Hematopoietic multipotent progenitor cell treated with erythropoietin and hydrocortisone succinate and interleukin-3 and kit ligand, for 8 days (in vitro differentiated cells): ENCODE data around the gene ATP6V0D1.
A peak's percentile ranks its signal among the peaks of the same experiment; 100 is the strongest.
"Not testable (repeated sequence)": the region's sequence is repeated elsewhere in the genome, so short reads cannot be mapped to it uniquely, and the experiment has no call there.

Experiments
- DNase-seq: peaks from one replicate; pipeline ENCODE4 v3.0.0-alpha.2; 2015

The ATP6V0D1 gene

DNA sequence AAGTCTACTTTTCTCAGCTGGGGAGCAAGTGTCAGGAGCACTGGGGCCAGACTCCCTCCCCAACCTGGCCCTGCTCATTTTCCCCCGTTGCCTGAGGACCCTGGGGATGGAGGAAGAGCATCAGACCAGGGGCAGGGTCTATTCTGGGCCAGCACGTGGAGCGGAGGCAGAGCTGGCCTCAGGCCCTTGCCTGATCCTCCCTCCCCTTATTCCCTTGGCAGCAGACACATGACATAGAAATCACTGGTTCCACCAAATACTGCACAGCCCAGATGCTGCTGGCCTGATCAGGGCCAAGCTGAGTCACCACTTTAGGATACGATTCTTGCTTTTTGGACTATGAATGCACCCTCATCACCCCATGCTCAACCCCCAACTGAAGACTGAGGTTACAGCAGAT, 18.1 kb upstream of the ATP6V0D1 start:
- DNase-seq = no peak

DNA sequence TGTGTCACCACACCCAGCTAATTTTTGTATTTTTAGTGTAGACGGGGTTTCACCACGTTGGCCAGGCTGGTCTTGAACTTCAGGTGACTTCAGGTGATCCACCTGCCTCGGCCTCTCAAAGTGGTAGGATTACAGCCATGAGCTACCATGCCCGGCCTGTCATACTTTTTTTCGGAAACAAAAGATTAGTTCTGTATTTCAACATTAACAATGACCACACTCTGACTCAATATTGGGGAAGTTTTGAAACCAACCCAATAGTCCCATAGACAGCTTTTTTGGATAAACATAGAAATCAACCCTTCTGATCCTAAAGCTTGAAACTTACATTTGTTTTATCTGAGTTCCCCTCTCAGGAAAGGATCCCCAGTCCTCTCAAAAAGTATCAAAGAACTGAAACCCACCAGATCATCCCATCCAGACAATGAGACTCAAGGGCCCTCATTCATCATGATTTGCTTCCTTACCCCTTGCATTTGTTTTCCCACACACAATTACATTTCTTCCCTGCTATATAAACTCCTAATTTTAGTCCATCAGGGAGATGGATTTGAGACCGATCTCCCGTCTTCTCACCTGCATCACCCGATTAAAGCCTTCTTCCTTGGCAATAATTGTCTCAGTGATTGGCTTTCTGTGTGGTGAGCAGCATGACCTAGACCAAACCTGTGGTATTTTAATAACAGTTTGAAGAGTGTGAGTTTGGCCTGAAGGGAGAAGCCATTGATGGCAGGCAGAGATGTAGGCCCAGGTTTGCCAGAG, 9.6 kb upstream of the ATP6V0D1 start:
- no peak for DNase-seq

DNA sequence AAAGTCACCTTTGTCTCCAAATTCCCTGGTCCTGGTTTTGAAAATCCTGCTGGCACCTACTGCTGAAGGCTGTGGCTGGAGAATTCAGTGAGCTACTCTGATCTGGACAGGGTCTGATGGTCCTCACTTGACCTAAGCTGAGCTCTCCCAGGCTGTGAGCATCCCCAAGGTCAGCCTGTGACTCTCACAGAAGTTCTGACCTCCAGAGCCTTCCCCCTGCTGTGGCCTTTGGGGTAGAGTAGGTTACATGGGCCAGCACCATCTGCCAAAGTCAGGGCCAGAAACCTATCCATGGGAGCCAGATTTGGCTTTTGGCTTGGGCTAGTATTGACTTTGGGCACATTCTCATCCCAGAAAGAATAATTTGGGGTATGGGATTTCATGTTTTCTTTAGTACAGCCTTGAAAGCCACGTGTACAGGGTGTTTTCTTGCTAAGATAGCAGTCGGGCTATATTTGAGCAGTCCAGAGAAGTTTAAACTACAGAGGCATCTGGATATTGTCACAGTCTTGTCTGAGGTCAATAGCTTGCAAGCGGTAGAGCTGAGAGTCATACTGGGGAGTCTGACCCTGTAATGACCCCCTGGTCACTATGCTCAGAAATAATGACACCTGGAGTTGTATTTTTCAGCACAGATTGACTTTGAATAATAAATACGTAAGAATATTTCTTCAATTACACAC, 8.6 kb upstream of the ATP6V0D1 start:
- no peak for DNase-seq

GRCh38 chr16:67487561-67487960, 6.6 kb upstream of the ATP6V0D1 start:
- not testable (repeated sequence) for DNase-seq

- no peak for DNase-seq
These were observed 5.8 kb upstream of the ATP6V0D1 start for GRCh38 chr16:67486805-67487204.

GRCh38 chr16:67483731-67484525, 3.0 kb upstream of the ATP6V0D1 start:
- no peak for DNase-seq

DNA sequence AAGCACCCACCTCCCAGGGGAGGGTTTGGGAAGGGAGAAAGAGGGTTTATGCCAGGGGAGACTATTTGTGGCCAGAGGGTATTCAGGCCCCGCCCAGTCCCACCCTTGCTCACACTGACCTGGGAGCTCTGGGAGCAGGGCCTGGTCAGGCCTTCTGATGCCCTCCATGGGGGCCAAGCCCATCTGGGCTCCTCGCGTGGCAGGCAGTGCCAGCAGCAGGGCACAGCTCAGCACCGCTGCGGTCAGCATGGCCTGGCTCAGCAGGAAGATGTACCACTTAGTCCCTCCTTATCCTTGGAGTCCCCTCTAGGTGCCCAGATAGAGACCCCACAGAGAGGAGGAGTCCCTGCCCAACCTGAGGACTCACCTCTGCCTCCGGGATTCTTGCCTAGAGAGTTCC, 2.2 kb upstream of the ATP6V0D1 start, which contains the start of gene AGRP:
Gene AGRP (minus strand): TSS at position 398 of the 400 bp plus-strand sequence. CDS start 149 bp downstream, at position 249.
- DNase-seq = no peak

GRCh38 chr16:67482233-67482924, 1.4 kb upstream of the ATP6V0D1 start:
- DNase-seq = no peak

- DNase-seq = peak; percentile 68
These were observed 740 bp upstream of the ATP6V0D1 start for GRCh38 chr16:67481561-67482232.

- DNase-seq = no peak
These were observed 2.9 kb downstream of the ATP6V0D1 start for GRCh38 chr16:67477960-67478554.

- DNase-seq = peak; percentile 72
These were observed 6.2 kb downstream of the ATP6V0D1 start for GRCh38 chr16:67474551-67475455.

- DNase-seq = no peak
These were observed 9.1 kb downstream of the ATP6V0D1 start for GRCh38 chr16:67471758-67472384.

DNA sequence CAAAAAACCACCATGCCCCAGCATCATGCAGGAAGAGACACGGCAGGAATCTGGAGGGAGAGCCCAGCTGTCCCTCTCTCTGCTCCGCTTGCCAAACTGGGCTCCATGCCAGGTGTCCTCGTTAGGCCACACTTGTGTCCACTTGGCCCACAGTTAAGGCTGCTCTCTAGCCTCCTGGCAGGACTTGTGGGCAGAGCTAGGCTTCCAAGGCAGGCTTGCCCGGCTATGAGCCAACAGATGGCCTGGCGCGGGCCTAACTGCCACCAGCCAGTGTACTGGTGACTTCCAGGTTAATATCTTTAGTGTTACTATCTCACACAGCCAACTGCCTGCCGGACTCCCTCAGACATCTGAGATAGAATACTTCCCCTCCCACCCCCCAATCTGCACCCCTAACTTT, 10.6 kb downstream of the ATP6V0D1 start:
- peak; percentile 92 for DNase-seq

DNA sequence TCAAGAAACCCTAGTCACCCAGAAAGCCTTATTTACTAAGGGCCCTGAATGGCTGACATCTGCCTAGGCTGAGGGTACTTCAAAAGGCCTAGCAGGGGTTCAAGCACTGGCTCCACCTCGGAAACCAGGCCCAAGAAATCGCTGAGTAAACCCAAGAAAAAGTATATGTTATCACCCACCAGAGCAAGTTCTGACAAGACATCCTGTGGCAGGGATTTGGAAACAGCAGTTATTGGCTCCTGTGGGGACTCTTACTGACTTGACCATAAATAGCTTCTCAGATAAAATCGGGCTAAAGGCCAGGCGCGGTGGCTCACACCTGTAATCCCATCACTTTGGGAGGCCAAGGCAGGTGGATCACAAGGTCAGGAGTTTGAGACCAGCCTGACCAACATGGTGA, 12.2 kb downstream of the ATP6V0D1 start:
- peak; percentile 37 for DNase-seq

DNA sequence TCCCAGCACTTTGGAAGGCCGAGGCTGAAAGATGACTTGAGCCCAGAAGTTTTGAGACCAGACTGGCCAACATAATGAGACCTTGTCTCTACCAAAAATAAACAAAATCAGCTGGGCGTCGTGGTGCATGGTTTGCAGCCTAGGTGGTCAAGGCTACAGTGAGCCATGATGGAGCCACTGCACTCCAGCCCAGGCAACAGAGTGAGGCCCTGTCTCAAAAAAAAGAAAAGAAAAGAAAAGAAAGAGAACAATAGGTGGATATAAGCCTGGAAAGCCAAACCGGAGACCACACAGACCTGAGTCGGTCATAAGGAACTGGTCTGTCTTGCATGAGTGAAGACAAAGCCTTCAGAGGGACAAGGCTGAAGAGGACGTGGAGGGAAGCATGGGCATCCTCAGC, 14.4 kb downstream of the ATP6V0D1 start:
- DNase-seq = no peak

DNA sequence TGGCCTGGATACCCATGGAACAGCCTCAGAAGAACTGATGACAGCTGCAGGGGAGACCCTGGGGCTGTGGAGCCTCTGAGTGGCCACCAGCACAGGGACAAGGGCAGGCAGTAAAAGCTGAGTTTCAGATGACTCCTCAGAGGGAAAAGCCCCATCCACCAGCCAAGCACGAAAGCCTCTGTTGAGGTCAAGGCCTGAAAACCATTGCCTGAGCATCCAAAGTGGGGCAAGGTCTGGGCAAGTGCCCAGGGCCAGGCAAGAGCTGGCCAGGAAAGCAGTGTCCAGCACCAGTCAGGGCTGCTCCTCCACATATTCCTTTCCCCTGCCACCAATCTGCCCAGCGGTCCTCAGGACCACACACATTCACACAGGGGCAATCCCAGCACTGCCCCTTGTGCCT, 16.4 kb downstream of the ATP6V0D1 start:
- no peak for DNase-seq

DNA sequence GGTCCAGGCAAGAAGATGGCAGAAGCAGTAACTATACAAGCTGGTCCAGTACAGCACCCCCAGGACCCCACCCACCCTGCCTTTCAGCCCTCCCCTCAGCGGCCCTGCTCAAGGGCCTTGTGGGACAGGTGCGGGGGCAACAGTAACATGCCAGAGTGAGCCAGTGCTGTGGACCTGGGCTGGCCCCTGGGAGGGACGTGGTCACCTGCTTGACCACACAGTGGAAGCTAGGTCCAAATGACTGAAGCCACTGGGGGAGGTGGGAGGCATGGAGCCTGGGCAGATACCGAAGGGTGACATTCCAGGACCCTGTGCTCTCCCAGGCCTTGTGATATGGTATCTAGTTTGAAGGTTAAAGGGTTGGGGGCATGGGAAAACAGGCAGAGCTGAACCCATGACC, 17.3 kb downstream of the ATP6V0D1 start:
- DNase-seq = no peak

- no peak for DNase-seq
These were observed 17.9 kb downstream of the ATP6V0D1 start for GRCh38 chr16:67463059-67463458.

DNA sequence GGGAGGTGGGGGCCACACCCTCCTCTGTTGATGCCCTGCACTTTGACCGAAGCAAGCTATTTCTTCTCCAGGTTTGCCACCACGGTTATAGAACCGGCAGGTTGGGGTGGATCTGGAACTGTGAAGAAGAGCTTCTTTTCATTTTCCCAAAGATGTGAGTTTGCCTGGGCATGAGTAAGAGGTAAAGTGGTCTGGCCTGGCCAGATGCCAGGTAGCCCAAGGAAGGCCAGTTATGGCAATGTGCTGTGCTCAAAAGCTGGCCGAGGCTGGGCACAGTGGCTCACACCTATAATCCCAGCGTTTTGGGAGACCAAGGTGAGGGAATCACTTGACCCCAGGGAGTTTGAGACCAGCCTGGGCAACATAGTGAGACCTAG, 18.7 kb downstream of the ATP6V0D1 start:
- DNase-seq = no peak

- peak; percentile 32 for DNase-seq
These were observed 19.2 kb downstream of the ATP6V0D1 start for GRCh38 chr16:67461600-67462278.
